Retinal pigment epithelial cell (primary cell): Measurements from ENCODE around the gene MLC1.

Source experiments
- DNase-seq: peaks from one replicate; pipeline ENCODE4 v3.0.0-alpha.2; 2010; ENCODE audit warnings: low read depth
- H3K4me3 ChIP-seq: 2 replicates; pipeline ENCODE4 v1.5.1; 2011; ENCODE audit warnings: mild to moderate bottlenecking, low read length, control low read depth, moderate library complexity
- CTCF ChIP-seq: conservative IDR thresholded peaks from 2 replicates; pipeline ENCODE4 v1.5.1; 2011; ENCODE audit warnings: low read depth, low read length, control low read depth, inconsistent platforms

The MLC1 gene

GRCh38 chr22:50078761-50079160 lies 6.5 kb downstream of the MLC1 start:
- no peak for TF ChIP-seq CTCF
- no peak for DNase-seq

GRCh38 chr22:50078246-50078645 lies 7.0 kb downstream of the MLC1 start:
- no peak for DNase-seq
- TF ChIP-seq CTCF: no peak
- H3K4me3 ChIP-seq: no peak overlapping the region

More at GRCh38 chr22:50078761-50079160, 6.5 kb downstream of the MLC1 start:
- H3K4me3 ChIP-seq: no peak overlapping the region

- H3K4me3 ChIP-seq: no peak overlapping the region
- no peak for DNase-seq
- TF ChIP-seq CTCF: no peak
These were observed 8.3 kb downstream of the MLC1 start for GRCh38 chr22:50076646-50077535.

GRCh38 chr22:50074551-50075530 lies 10.4 kb downstream of the MLC1 start:
- DNase-seq: no peak
- H3K4me3 ChIP-seq: no peak overlapping the region
- no peak for TF ChIP-seq CTCF

GRCh38 chr22:50074056-50074455 lies 11.2 kb downstream of the MLC1 start:
- DNase-seq: no peak
- TF ChIP-seq CTCF: no peak
- no peak overlapping the region for H3K4me3 ChIP-seq

GRCh38 chr22:50072714-50073538 lies 12.3 kb downstream of the MLC1 start:
- no peak for TF ChIP-seq CTCF
- no peak for DNase-seq
- H3K4me3 ChIP-seq: no peak overlapping the region
